Kidney epithelial cell (primary cell): ENCODE measurements around the gene TMEM169. TPM values are rescaled to one million over a fixed set of nuclear protein-coding genes. Genes with fewer than 3 reads are reported as not detected.

Source experiments
- DNase-seq: peaks from one replicate; pipeline ENCODE4 v3.0.0-alpha.2; 2010; ENCODE audit warnings: low read depth
- H3K27me3 ChIP-seq: 2 replicates; pipeline ENCODE4 v1.6.0; 2011; ENCODE audit warnings: low read length; ENCODE audit not compliant: control insufficient read depth, insufficient read depth
- H3K36me3 ChIP-seq: 2 replicates; pipeline ENCODE4 v1.5.1; 2011; ENCODE audit warnings: low read length; ENCODE audit not compliant: control insufficient read depth, insufficient read depth
- H3K4me3 ChIP-seq: 2 replicates; pipeline ENCODE4 v1.5.1; 2011; ENCODE audit warnings: low read depth, mild to moderate bottlenecking, control low read depth, low read length
- total RNA-seq: library from RNA; depleted of rRNA; stranded (reverse); fragments of >200 nt; gene quantifications from 2 replicates; pipeline ENCODE4 v1.2.3, GENCODE V29; 2015
- TF ChIP-seq, protein P1 (sequence below): IDR thresholded peaks from 2 replicates; pipeline ENCODE4 v1.5.1; 2011; ENCODE audit warnings: mild to moderate bottlenecking, moderate library complexity, low read length, control low read depth, inconsistent platforms; ENCODE audit not compliant: insufficient read depth, poor library complexity, severe bottlenecking

The TMEM169 gene
- total RNA-seq, 1 donor from 2014 or later = 4.6 TPM

- DNase-seq = no peak
- Histone ChIP-seq H3K4me3 (no peak overlapping the region), H3K27me3 (no peaks in the 10 kb centered on the region), H3K36me3 (no peaks in the 10 kb centered on the region)
- TF ChIP-seq, protein P1, sequence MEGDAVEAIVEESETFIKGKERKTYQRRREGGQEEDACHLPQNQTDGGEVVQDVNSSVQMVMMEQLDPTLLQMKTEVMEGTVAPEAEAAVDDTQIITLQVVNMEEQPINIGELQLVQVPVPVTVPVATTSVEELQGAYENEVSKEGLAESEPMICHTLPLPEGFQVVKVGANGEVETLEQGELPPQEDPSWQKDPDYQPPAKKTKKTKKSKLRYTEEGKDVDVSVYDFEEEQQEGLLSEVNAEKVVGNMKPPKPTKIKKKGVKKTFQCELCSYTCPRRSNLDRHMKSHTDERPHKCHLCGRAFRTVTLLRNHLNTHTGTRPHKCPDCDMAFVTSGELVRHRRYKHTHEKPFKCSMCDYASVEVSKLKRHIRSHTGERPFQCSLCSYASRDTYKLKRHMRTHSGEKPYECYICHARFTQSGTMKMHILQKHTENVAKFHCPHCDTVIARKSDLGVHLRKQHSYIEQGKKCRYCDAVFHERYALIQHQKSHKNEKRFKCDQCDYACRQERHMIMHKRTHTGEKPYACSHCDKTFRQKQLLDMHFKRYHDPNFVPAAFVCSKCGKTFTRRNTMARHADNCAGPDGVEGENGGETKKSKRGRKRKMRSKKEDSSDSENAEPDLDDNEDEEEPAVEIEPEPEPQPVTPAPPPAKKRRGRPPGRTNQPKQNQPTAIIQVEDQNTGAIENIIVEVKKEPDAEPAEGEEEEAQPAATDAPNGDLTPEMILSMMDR = no peak
Observed at GRCh38 chr2:216041438-216041837, 40.3 kb upstream of the TMEM169 start.

DNA sequence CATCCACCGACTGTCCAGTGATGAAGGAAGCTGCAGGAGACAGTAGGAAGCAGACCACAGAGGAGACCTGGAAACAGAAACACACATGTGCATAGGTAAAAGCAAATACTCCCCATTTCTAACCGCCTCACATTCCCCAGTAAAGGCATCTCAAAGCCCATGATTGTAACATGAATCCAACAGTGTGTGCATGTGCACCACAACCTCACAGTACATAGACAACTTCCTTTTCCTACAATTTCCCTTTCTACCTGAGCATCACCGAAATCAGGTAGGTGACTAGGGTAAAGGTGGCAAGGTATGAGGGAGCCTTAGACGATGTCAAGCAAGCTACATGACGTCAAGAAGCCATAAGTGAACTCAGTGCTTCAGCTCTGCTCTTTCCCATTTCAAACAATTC lies 37.8 kb upstream of the TMEM169 start:
- TF ChIP-seq, protein P1 = no peak
- Histone ChIP-seq H3K36me3 (no peaks in the 10 kb centered on the region), H3K4me3 (no peak overlapping the region), H3K27me3 (no peaks in the 10 kb centered on the region)
- no peak for DNase-seq

DNA sequence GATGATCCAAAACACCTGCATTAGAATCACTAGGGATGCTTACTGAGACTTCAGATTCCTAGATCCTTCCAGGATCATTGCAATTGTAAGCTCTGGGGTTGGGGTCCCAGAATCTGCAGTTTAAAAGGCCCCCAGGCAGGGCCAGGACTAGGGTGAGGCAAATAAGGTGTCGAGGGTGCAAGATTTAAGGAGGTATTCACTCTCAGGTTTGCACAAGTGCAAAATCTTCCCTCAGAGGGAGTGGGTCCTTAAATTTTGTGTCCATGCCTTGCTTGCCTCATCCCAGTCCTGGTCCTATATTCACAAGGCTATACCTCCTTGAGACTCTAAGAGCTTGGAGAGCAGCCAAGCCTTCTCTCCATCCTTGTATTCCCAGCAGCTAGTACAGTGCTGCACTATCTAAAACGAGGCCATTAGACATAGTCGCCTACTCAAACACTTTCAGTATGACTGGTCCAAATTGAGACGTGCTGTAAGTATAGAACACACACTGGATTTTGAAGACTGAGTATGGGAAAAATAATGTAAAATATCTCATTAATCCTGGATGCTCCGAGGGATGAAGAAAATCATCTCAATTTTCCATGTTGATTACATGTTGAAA lies 36.7 kb upstream of the TMEM169 start:
- Histone ChIP-seq H3K27me3 (no peaks in the 10 kb centered on the region), H3K36me3 (no peaks in the 10 kb centered on the region), H3K4me3 (no peak overlapping the region)
- DNase-seq = no peak
- TF ChIP-seq, protein P1 = no peak

- Histone ChIP-seq H3K36me3 (no peaks in the 10 kb centered on the region), H3K27me3 (no peaks in the 10 kb centered on the region), H3K4me3 (no peak overlapping the region)
- TF ChIP-seq, protein P1 = no peak
- DNase-seq = no peak
Observed at GRCh38 chr2:216047397-216047796, 34.3 kb upstream of the TMEM169 start.

GRCh38 chr2:216049452-216049851 lies 32.3 kb upstream of the TMEM169 start:
- TF ChIP-seq, protein P1 = no peak
- H3K36me3 ChIP-seq = no peaks in the 10 kb centered on the region
- no peak overlapping the region for H3K4me3 ChIP-seq
- DNase-seq = no peak
- H3K27me3 ChIP-seq = no peaks in the 10 kb centered on the region

GRCh38 chr2:216051350-216051749 lies 30.4 kb upstream of the TMEM169 start:
- H3K27me3 ChIP-seq = no peaks in the 10 kb centered on the region
- H3K4me3 ChIP-seq = no peak overlapping the region
- TF ChIP-seq, protein P1 = no peak
- no peak for DNase-seq
- no peaks in the 10 kb centered on the region for H3K36me3 ChIP-seq
